Activated naive CD4-positive, alpha-beta T cell (primary cell): Measurements from ENCODE around the gene ERC1.
"Not testable (repeated sequence)": the region's sequence is repeated elsewhere in the genome, so short reads cannot be mapped to it uniquely, and the experiment has no call there.

Source experiments
- DNase-seq, 4 experiments: peaks; one replicate each; lab custom pipeline; 2025; lab: John Stamatoyannopoulos, UW

ERC1 gene

DNA sequence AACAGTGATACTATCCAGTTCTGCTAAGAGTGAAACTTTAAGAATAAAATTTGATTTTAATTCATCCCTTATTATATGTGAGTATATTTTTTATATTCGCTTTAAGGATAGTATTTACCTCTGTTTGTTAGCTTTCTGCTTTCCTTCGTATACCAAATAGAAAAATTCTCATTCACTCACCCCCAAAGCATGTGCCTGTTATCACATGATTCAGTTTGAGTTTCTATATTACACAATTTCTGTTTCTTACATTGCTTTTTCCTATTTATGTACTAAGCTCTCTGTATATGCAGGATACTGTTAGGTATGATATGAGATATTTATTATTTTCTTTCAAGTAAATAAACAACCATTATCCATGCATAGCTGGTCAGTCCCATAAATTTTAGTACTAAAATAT, 328.2 kb downstream of the ERC1 start:
- no peak for DNase-seq

GRCh38 chr12:1320021-1320420, 329.0 kb downstream of the ERC1 start:
- no peak for DNase-seq

DNA sequence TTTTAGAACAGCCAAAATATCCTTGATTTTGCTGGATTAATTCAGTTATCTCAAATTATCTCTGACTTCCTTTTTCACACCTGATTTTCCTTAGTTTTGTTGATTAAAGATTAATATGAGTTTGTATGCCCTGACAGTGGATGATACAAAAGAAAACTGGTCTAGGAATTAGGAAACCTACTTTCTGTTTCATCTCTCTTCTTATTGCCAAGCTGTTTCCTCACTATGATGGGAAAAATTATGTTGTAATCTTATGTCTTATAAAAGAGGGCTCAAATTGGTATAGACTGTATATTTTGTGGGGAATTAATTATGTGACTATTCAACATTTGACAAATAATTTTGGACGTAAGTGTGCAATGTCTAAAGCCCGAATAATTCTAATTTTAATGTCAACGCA, 331.8 kb downstream of the ERC1 start:
- no peak for DNase-seq

GRCh38 chr12:1324099-1324498, 333.1 kb downstream of the ERC1 start:
- DNase-seq = no peak

- DNase-seq = no peak
Measured at GRCh38 chr12:1324910-1325309, 333.9 kb downstream of the ERC1 start.

DNA sequence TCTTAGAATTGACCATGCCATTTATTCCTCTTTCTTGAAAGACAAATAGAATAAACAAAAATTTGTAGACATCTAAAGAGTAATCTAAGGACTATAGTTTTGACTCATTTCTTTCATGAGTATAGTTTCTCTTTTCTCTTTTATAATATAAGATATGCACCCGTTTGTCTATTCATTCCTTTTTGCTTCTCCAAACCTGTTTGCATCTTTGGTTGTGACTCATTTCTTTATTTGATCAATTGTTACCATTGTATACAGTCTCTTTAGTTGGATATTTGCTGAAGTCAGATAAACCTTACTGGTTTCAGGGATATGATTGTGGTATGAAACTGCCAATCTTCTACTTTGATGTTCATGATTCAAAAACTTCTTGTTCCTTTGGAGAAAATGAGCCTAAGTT, 334.6 kb downstream of the ERC1 start:
- DNase-seq = no peak

GRCh38 chr12:1326258-1326657, 335.2 kb downstream of the ERC1 start:
- DNase-seq = no peak

DNA sequence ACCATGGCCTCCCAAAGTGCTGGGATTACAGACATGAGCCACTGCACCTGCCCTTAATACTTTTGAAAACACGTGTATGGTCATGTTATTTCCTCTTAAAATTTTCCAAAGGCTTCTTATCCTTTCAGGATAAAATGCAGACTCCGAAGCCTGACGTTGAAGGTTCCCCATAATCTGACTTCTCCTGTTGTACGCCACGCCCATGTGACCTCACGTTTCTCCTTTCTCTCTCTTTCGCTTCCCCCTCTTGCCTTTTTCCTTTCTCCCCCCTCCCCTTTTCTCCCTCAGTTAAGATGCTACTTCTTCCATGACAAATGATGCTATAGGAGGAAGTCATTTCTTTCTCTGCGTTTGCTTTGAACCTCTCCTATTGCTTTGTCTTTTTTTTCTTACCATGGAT, 337.4 kb downstream of the ERC1 start:
- no peak for DNase-seq

DNA sequence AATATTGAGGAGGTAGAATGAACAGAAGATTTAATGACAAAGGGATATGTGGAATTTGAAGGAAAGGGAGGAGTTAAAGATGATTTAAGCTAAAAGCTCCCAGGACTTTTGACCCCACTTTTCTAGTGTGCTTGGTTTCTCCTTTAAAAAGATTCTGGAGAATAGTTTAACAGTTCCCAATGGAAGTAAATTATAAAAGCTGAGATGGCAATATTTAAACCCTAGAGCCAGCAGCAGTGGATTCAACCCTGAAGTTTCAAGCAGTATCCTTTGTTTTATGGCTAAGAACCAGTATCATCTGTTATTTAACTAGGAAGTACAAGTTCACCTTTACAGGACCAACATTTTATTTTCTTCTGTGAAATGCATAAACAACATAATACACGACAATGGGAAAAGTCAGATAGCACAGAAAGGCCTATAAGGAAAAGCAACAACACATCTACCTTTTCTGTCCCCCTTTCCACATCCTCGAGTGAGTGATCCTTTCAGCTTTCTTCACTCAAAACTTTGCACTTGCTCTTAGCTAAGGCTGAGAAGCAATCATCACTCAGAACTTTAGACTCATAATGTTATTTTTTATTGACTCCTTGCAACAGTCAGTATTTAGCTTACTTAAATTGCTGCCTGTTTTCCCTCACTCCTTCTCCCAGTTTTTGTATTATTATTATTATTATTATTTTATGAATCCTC, 338.9 kb downstream of the ERC1 start:
- DNase-seq = no peak

DNA sequence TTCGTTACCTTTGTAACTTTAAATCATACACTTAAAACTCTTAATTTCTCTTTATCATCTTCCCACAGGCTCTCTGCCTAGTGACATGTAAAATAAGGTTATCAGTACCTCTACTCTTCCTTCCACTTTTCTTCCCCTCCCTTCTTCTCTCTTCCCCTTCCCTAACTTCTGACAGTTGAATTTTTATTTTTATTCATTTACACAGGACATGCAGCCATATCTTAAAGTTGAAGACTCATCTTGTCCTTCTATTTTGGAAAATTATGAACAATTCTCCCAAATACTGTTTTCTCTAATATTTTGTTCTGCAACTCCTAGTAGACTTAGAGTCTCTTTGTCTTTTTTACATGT, 339.4 kb downstream of the ERC1 start:
- DNase-seq = no peak

DNA sequence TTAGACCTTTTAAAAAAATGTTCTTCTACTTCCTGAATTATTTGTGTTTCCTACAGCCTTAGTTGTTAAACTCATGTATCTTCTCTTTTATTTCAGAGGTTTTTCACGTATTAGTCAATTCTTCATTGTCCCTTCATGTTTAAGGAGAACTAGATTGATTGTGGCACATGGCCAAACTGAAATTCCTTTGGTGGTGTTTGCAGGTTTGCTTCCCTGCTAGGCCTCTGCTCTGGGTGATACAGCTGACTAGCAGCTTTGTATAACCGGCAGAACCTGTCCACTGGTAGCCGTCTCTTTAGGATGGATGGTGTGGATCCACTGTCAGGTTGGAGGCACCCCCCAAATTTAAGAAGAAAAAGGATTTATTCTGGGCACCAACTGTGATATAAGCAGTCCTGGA, 341.3 kb downstream of the ERC1 start:
- no peak for DNase-seq

- no peak for DNase-seq
Measured at GRCh38 chr12:1338483-1339177, 347.6 kb downstream of the ERC1 start.

DNA sequence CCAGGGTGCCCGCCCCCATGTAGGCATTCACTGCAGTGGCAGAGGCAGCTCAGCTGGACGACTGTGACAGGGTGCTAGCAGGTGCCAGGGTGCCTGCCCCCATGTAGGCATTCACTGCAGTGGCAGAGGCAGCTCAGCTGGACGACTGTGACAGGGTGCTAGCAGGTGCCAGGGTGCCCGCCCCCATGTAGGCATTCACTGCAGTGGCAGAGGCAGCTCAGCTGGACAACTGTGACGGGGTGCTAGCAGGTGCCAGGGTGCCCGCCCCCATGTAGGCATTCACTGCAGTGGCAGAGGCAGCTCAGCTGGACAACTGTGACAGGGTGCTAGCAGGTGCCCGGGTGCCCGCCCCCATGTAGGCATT, 348.1 kb downstream of the ERC1 start:
- DNase-seq = not testable (repeated sequence)

GRCh38 chr12:1339618-1340319, 348.7 kb downstream of the ERC1 start:
- no peak for DNase-seq

DNA sequence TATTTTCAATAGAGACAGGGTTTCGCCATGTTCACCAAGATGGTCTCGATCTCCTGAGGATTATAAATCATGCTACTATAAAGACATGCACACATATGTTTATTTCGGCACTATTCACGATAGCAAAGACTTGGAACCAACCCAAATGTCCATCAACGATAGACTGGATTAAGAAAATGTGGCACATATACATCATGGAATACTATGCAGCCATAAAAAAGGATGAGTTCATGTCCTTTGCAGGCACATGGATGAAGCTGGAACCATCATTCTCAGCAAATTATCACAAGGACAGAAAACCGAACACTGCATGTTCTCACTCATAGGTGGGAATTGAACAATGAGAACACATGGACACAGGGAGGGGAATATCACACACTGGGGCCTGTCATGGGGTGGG, 350.2 kb downstream of the ERC1 start:
- DNase-seq = not testable (repeated sequence)

GRCh38 chr12:1343422-1343821, 352.4 kb downstream of the ERC1 start:
- no peak for DNase-seq

GRCh38 chr12:1344245-1344644, 353.2 kb downstream of the ERC1 start:
- no peak for DNase-seq

DNA sequence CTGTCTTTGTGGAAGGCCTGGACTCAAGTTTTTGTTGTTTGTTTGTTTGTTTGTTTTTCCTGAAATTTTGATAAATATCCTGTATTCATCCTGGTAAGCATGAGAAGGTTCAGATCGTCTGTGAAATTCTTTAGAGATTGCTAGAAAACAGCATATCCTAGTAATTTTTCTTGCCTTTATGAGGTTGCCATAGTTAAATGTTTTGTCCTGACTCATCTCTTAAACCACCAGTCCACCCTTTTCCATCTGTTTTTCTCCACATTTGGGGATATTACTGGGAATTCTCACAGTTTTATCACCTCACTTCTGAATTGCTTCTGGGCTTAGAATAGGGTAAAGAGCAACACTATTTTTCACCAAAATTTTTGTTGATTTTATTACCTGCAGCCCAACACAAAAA, 355.1 kb downstream of the ERC1 start:
- no peak for DNase-seq

DNA sequence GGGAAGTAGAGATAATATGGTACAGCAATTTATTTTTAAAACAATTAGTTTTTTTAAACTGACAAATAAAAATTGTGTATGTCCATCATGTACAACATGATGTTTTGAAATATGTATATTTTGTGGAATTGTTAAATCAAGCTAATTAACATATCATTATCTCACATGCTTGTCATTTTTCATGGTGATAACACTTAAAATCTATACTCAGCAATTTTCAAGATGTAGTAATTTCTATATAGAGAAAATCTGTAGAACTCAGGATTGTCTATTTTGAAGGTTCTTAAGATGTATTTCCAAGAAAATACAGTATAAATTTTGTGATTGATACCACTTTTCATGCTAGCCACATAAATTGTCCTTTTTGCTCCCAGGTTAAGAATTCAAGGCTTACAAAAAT, 356.3 kb downstream of the ERC1 start:
- DNase-seq = no peak

GRCh38 chr12:1348606-1349005, 357.6 kb downstream of the ERC1 start:
- DNase-seq = no peak

- no peak for DNase-seq
Measured at GRCh38 chr12:1350055-1350933, 359.3 kb downstream of the ERC1 start.

DNA sequence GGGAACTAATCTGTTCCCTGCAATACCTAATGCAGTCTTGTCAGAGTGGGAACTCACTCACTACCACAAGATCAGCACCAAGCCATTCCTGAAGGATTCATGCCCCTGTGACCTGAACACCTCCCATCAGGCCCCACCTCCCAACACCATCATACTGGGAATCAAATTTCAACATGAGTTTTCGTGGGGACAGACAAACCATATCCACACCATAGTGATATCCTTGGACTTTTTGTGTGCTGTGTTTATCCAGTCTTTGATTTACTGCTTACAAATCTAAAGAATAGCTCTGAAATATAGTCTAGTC, 359.9 kb downstream of the ERC1 start:
- DNase-seq = no peak

DNA sequence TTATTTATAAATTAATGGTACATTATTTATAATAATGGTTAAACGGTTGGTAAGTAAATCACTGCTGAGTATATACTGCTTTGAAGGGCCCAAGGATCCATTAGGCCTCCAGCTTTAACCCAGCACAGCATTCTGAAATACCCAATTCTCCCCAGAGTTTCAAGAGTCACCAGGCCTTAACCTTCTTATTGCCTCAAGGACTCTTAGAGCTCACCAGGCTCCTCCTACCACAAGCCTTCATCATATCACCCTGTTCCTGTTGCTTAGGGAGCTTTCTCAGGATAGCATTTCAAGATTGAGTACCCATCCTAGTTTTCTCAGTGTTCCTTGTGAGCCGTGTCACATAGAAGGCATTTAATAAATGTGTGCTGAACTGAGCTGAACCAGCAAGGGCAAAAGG, 360.9 kb downstream of the ERC1 start:
- no peak for DNase-seq
